ENCODE measurements around the gene IWS1.
"Not testable (repeated sequence)": the region's sequence is repeated elsewhere in the genome, so short reads cannot be mapped to it uniquely, and the experiment has no call there.

Gene IWS1

DNA sequence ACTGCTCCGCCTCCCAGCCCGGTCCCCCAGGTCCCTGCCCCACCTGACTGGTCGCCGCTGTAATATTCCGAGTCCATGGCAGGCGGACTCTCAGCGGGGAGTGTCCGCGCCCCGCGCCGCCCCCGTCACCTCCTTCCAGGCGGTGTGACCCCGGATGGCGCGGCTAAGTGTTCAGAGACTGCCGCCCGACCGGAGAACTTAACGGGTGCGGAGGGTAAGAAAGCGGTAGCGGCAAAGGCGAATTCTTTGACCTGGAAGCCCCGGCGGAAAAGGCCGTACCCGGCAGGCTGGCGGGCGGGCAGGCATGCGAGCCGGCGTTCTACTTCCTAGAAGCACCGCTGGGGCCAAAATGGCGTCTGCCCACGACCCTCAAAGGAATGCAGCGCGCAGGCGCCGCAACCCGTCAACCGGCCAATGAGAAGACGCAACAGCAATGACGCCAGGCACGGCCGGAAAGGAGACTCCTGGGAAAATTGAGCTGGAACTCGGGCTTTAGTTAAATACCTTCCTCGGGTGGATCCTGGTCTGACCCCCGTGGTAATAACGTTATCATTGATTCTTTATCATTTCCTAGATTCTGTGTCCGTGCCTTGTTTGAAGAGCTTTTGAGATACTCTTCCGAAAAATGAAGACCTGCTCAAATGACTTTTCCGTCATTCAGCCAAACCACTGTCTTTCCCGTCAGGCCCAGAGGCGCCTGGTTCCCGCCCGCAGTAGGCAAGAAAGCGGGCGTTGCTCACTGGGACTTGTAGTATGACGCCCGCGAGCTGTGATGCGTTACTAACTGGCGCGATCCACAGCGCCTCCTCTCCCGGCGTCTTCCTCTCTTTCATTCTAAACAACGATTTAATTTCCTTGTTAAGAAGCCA lies at the start of gene IWS1:
IWS1 (minus strand) TSS at position 358 of the 869 bp plus-strand sequence; CDS start at position 77, 281 bp downstream.
- in situ Hi-C loops (cut with HindIII; ENCODE audit: low sequenced_read_pairs): no loop called here

DNA sequence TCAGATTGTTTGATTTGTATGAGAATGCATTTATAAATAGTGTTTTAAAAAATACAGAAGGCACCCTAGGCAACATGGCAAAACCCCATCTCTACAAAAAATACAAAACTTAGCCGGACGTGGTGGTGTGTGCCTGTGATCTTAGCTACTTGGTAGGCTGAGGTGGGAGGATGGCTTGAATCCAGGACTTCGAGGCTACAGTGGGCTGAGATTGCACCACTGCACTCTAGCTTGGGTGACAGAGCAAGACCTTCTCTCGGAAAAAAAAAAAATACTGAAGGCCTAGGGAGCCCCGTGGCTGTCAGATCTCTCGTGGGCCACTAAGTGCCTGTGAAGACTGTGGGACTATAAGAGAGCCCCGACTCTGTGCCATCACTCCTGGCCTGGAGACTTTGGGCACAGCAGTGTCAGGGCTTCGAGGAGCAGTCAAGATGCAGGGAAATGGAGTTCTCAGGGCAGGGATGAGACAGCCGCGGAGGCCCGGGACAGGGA lies 49.7 kb upstream of the IWS1 start:
- in situ Hi-C loops (cut with HindIII; ENCODE audit: low sequenced_read_pairs): no loop called here

DNA sequence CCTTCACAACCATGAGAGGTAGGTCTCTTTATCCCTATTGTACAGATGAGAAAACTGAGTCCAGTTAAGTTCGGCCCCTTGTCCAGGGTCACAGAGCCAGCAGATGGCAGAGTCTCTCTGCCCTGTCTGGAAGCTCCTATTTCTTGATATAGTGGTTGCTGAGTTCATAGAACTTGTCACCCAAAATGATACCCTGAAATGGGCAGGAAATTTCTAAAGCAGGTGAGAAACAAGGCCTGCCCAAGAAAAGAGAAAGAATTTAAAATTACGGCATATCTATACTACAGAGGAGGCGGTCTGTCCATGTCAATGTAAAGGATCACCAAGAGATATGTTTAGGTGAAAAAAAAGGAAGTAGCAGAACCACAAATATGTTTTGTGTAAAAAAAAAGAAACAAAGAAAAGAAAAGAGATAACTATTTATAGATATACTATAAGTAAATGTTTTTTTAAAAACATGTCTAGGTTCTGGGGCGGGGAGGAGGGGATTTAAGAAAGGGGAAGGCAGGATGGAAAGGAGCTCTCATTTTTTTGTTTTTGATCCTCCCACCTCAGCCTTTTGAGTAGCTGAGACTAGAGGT lies 49.0 kb upstream of the IWS1 start:
- in situ Hi-C loops (cut with HindIII; ENCODE audit: low sequenced_read_pairs): no loop called here

DNA sequence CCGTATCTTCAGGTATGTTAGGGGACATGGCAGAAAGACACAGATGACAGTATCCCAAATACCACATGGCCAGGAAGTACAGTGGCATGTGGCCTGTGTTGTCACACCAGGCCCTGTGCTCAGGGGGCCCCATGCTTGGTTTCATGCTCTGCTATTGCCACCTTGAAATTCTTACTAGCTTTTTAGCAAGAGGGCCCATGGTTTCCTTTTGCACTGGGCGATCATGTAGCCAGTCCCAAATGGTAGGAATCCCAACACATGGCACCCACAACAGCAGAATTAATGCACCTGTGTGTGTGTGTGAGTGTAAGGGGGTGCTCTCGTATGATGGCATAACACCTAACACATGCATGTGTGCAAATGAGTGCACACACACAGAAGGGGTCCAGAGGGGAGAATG lies 48.4 kb upstream of the IWS1 start:
- in situ Hi-C loops (cut with HindIII; ENCODE audit: low sequenced_read_pairs): no loop called here

DNA sequence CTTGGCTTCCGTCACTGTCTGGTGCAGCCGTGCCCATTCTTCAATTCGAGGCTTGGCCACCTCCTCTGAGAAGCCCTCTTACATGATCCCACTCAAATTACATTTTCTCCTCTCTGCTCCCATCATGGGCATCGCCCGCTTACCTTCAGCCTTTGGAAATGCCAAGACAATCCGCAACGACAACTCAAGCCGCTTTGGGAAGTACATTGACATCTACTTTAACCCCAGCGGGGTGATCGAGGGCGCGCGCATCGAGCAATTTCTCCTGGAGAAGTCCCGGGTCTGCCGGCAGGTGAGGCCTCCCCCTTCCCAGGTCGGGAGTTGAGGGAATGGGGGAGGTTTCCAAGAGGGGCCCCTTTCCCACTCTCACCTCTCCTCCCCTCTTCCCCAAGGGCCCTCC lies 47.5 kb upstream of the IWS1 start:
- in situ Hi-C loops (cut with HindIII; ENCODE audit: low sequenced_read_pairs): no loop called here

GRCh38 chr2:127573298-127573697 lies 47.0 kb upstream of the IWS1 start:
- in situ Hi-C loops (cut with HindIII; ENCODE audit: low sequenced_read_pairs): no loop called here

- in situ Hi-C loops (cut with HindIII; ENCODE audit: low sequenced_read_pairs): no loop called here
Observed at GRCh38 chr2:127572841-127573240, 46.6 kb upstream of the IWS1 start.

GRCh38 chr2:127572352-127572751 lies 46.1 kb upstream of the IWS1 start:
- in situ Hi-C loops (cut with HindIII; ENCODE audit: low sequenced_read_pairs): not testable (repeated sequence)

- in situ Hi-C loops (cut with HindIII; ENCODE audit: low sequenced_read_pairs): no loop called here
Observed at GRCh38 chr2:127570282-127571250, 44.3 kb upstream of the IWS1 start.

DNA sequence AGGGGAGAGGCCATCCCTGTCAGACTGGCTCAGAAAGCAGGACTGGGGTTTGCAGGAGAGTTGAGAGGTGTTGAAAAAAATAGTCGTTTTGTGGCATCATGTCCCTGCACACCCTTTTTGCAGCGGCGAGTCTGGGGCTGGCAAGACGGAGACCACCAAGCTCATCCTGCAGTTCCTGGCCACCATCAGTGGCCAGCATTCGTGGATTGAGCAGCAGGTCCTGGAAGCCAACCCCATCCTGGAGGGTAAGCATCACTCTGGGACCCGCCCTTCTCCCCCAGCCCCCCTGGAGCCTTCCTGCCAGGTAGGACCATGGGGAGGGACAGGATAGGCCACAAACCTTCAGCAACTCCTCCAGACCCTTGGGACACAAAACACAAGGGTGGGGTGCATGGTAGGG lies 43.4 kb upstream of the IWS1 start:
- in situ Hi-C loops (cut with HindIII; ENCODE audit: low sequenced_read_pairs): no loop called here

DNA sequence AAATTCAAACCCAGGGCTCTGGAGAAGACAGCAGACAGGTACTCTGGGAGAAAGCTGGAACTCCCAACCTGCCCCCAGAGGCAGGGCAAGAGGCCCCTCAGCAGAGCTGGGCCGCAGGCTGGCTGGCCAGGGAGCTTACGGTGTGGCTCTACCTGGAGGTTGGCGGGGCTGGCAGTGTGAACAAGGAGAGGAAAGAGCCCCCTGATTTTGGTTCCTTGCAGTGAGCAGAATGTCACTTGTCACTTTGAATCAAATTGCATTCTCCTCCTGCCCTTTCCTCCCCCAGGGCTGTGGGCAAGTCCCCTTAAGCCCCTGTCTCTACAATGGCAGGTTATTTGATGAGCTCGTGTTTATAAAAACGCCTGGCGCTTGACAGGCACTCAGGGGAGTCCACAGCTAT lies 41.8 kb upstream of the IWS1 start:
- in situ Hi-C loops (cut with HindIII; ENCODE audit: low sequenced_read_pairs): no loop called here

GRCh38 chr2:127567351-127567854 lies 41.1 kb upstream of the IWS1 start:
- in situ Hi-C loops (cut with HindIII; ENCODE audit: low sequenced_read_pairs): no loop called here

- in situ Hi-C loops (cut with HindIII; ENCODE audit: low sequenced_read_pairs): no loop called here
Observed at GRCh38 chr2:127566576-127566975, 40.3 kb upstream of the IWS1 start.

- in situ Hi-C loops (cut with HindIII; ENCODE audit: low sequenced_read_pairs): no loop called here
Observed at GRCh38 chr2:127566139-127566417, 39.8 kb upstream of the IWS1 start.

GRCh38 chr2:127565261-127566138 lies 39.2 kb upstream of the IWS1 start:
- in situ Hi-C loops (cut with HindIII; ENCODE audit: low sequenced_read_pairs): no loop called here

GRCh38 chr2:127564429-127565260 lies 38.4 kb upstream of the IWS1 start:
- in situ Hi-C loops (cut with HindIII; ENCODE audit: low sequenced_read_pairs): no loop called here

GRCh38 chr2:127563458-127564428 lies 37.5 kb upstream of the IWS1 start:
- in situ Hi-C loops (cut with HindIII; ENCODE audit: low sequenced_read_pairs): no loop called here

DNA sequence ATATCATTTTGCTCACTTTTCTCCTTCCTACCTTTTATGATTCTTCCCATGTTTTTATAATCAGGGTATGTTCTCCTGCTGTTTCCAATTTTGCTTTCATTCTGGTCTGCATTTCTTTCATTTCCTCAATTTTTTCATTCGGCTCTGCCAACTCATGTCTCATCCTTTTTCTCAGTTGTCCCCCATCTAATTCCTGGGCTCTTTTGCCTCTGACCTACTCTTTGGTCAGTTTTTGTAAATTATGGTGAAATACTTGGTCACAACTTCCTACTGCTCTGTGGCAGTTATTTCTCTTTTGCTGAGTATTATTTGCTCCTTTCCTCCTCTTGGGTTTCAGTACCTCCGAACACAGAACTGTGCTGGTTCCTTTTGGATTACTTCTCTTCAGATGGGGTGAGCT lies 36.6 kb upstream of the IWS1 start:
- in situ Hi-C loops (cut with HindIII; ENCODE audit: low sequenced_read_pairs): no loop called here

All from DLD1 (cell line).